ENCODE results near the gene PPOX. TPM values are rescaled to one million over a fixed set of nuclear protein-coding genes. Genes with fewer than 3 reads are reported as not detected.

The PPOX gene
- total RNA-seq, 6 donors from 2014 or later: 19.5 to 48.2 (median 26.6) TPM

DNA sequence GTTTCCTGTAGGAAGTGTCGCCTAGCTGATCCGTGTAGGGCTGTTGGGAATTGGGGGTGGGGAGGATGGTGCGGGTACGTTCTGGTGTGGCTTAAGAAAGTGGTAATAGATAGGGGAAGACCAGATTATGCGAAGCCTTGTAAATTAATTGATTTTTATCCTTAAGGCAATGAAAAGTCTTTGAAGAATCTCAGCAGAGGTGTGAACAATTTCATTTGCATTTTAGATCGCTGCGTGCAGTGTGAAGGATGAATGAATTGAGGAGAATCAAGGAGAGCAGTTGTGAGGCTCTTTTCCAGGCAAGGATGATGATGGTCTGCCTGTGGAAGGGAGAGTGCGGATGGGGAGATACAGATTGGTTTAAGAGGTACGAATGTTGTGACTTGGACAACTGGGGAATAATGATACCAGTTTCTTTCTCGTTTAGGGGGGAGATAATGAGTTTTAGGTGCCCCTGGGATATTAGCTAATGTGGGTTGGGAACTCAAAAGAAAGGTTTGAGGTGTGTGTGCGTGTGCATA is 32.9 kb upstream of the PPOX start:
- DNase-seq: no peak

DNA sequence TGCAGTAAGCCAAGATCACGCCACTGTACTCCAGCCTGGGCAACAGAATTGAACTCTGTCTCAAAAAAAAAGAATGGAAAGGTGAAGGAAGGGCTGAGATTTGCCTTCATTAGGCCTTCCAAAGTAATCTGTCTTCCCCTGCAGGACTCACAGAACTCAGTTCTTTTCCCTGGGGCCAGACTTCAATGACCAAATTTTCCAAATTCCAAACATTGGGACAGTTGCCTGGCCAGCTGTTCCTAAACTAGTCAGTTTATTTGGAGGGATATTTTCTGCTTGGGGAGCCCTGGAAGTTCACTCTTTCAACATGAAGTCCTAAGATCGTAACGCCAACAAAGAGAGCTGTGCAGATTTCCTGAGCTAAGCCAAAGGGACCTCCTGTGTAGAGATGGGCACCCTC is 28.3 kb upstream of the PPOX start:
- Histone ChIP-seq H3K27ac (peak overlapping the region in 2 of 4 donors; percentile 22 to 57), H3K4me3 (no peak overlapping the region), H3K36me3 (peaks cover 0 to 6% (median 0%) of the 10 kb centered on the region in 4 donors), H3K4me1 (peaks cover 18 to 33% (median 27%) of the 10 kb centered on the region in 4 donors), H3K9me3 (no peaks in the 10 kb centered on the region), H3K27me3 (no peaks in the 10 kb centered on the region)
- no peak for TF ChIP-seq POLR2A (IDR thresholded peaks at IDR 0.05)
- no peak for TF ChIP-seq EP300 (IDR thresholded peaks at IDR 0.05)
- no peak for TF ChIP-seq POLR2AphosphoS5 (IDR thresholded peaks at IDR 0.05)
- no peak for TF ChIP-seq CTCF (IDR thresholded peaks at IDR 0.05)
- no peak for DNase-seq
- 73% methylated on average over 3 of the region's 3 CpGs for WGBS, 2 donors
- ATAC-seq (ENCODE audit: low FRiP score in 2 of 2): no peak

More for the DNA sequence above, 32.9 kb upstream of the PPOX start:
- ATAC-seq (ENCODE audit: low FRiP score in 2 of 2): no peak
- peak overlapping the region; percentile 97 to 100 (median 98) for H3K27ac ChIP-seq
- H3K27me3 ChIP-seq: no peaks in the 10 kb centered on the region
- no peaks in the 10 kb centered on the region for H3K9me3 ChIP-seq
- TF ChIP-seq EP300 (IDR thresholded peaks at IDR 0.05): peak in 1 of 4 donors; percentile 51
- no peak for TF ChIP-seq CTCF (IDR thresholded peaks at IDR 0.05)
- TF ChIP-seq POLR2AphosphoS5 (IDR thresholded peaks at IDR 0.05): peak in 1 of 2 donors; percentile 76
- TF ChIP-seq POLR2A (IDR thresholded peaks at IDR 0.05): no peak
- peak overlapping the region; percentile 44 to 88 (median 70) for H3K4me3 ChIP-seq
- peaks cover 4 to 19% (median 10%) of the 10 kb centered on the region in 4 donors for H3K36me3 ChIP-seq
- peaks cover 37 to 60% (median 44%) of the 10 kb centered on the region in 4 donors for H3K4me1 ChIP-seq
- WGBS, 2 donors: 6 to 8% methylated on average over 11 of the region's 11 CpGs

- no peak for DNase-seq
- TF ChIP-seq EP300 (IDR thresholded peaks at IDR 0.05): no peak
- no peak for TF ChIP-seq POLR2A (IDR thresholded peaks at IDR 0.05)
- no peak for TF ChIP-seq POLR2AphosphoS5 (IDR thresholded peaks at IDR 0.05)
- TF ChIP-seq CTCF (IDR thresholded peaks at IDR 0.05): no peak
- ATAC-seq (ENCODE audit: low FRiP score in 2 of 2): no peak
- no peak overlapping the region for H3K4me3 ChIP-seq
- peaks cover 16 to 32% (median 25%) of the 10 kb centered on the region in 4 donors for H3K4me1 ChIP-seq
- no peaks in the 10 kb centered on the region for H3K27me3 ChIP-seq
- WGBS, 2 donors: 68 to 74% methylated on average over 1 of the region's 1 CpG
- H3K27ac ChIP-seq: peak overlapping the region in 2 of 4 donors; percentile 14 to 57
- H3K9me3 ChIP-seq: no peaks in the 10 kb centered on the region
- H3K36me3 ChIP-seq: peaks cover 0 to 6% (median 0%) of the 10 kb centered on the region in 4 donors
These were observed 27.8 kb upstream of the PPOX start for GRCh38 chr1:161138431-161138830.

DNA sequence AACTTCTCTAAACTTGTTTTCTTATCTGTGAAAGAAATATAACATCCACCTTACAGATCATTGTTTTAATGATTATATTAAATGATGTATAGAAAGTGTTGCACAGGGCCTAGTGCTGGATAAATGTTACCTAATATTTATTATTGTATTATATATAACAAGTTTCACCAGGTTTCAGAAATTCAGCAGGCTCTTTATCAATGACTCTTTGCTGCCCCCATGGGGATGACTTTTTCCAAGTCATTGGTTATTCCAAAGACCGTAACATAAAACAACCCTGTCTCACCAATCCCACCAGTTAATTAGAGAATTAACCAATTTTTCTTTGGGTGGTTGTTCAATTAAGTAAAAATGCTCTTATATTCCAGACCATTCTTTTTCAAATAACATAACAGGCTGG is 26.5 kb upstream of the PPOX start:
- no peaks in the 10 kb centered on the region for H3K9me3 ChIP-seq
- peaks cover 0 to 1% (median 0%) of the 10 kb centered on the region in 4 donors for H3K36me3 ChIP-seq
- DNase-seq: no peak
- H3K4me1 ChIP-seq: peaks cover 3 to 19% (median 13%) of the 10 kb centered on the region in 4 donors
- no peak overlapping the region for H3K27ac ChIP-seq
- H3K27me3 ChIP-seq: no peaks in the 10 kb centered on the region
- no peak overlapping the region for H3K4me3 ChIP-seq
- TF ChIP-seq EP300 (IDR thresholded peaks at IDR 0.05) (no peak), CTCF (IDR thresholded peaks at IDR 0.05) (peak in 3 of 6 experiments; percentile 21 to 35 (median 30))
- ATAC-seq (ENCODE audit: low FRiP score in 2 of 2): peak in 1 of 2 donors; percentile 64
- 52 to 55% methylated on average over 1 of the region's 1 CpG for WGBS, 2 donors

Measured in upper lobe of left lung (tissue), 6 donors.